GM18505 (cell line): Measurements from ENCODE around the gene ZNF385D.

ENCODE experiments used
- ATAC-seq: cut with Tn5 transposase; IDR thresholded peaks from one replicate; pipeline ENCODE4 v1.9.1; 2021; ENCODE audit not compliant: unreplicated experiment
- POLR2A ChIP-seq: IDR thresholded peaks from 4 replicates; pipeline ENCODE4 v1.6.1; 2011; ENCODE audit warnings: borderline replicate concordance; ENCODE audit not compliant: insufficient read depth, insufficient read length; ENCODE audit errors: extremely low read depth

Gene ZNF385D

GRCh38 chr3:21573291-21573690 is 177.7 kb downstream of the ZNF385D start:
- ATAC-seq: no peak
- no peak for TF ChIP-seq POLR2A

DNA sequence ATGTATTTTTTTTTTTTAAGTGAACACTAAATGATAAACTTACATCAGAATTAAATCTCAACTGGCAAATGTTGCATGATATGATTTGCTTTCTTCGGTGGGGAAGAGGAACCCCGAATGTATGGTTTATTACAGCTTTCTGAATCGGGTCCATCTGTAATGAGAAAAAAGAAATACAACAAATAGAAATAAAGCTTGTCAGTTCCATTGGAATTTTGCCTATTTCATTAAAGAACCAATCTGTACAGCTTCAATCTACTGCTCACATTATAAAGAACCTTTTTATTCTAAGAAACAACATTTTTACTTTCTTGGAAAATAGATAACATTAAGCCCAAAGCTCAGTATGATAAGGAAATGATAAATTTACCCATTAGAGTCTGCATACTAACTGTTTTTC is 186.5 kb downstream of the ZNF385D start:
- ATAC-seq: no peak
- no peak for TF ChIP-seq POLR2A

- no peak for TF ChIP-seq POLR2A
- no peak for ATAC-seq
These were observed 188.8 kb downstream of the ZNF385D start for GRCh38 chr3:21562243-21562642.

DNA sequence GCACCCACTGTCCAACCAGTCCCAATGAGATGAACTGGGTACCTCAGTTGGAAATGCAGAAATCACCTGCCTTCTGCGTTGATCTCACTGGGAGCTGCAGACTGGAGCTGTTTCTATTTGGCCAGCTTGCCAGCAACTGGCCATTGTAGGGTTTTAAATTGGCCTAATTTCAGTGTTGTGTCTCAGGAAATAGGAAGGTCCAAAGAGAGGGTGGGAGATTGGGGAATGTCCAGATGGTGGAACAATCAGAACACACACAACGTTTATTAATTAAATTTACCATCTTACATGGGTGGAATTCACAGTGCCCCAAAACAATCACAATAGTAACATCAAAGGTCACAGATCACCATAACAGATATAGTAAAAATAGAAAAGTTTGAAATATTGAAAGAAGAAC is 189.5 kb downstream of the ZNF385D start:
- TF ChIP-seq POLR2A: no peak
- no peak for ATAC-seq

- no peak for ATAC-seq
- no peak for TF ChIP-seq POLR2A
These were observed 200.0 kb downstream of the ZNF385D start for GRCh38 chr3:21551019-21551418.

DNA sequence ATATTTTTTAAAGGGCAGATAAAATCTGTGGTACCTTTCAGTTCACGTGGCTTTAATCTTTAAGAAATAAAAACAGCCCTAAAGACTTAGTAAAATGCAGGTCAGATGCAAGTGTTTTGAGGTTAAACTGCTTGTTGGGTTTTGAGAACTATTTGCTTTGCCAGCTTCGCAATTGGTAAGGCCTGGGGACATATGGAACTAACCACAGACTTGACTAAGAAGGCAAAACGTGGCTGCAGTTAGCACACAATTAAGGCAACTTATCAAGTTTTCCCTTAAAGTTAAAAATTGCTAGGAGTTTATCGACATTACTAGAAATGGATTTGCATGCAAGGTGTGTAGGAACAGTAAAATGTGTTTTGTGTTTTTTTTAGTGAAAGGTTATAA is 206.9 kb downstream of the ZNF385D start:
- ATAC-seq: no peak

DNA sequence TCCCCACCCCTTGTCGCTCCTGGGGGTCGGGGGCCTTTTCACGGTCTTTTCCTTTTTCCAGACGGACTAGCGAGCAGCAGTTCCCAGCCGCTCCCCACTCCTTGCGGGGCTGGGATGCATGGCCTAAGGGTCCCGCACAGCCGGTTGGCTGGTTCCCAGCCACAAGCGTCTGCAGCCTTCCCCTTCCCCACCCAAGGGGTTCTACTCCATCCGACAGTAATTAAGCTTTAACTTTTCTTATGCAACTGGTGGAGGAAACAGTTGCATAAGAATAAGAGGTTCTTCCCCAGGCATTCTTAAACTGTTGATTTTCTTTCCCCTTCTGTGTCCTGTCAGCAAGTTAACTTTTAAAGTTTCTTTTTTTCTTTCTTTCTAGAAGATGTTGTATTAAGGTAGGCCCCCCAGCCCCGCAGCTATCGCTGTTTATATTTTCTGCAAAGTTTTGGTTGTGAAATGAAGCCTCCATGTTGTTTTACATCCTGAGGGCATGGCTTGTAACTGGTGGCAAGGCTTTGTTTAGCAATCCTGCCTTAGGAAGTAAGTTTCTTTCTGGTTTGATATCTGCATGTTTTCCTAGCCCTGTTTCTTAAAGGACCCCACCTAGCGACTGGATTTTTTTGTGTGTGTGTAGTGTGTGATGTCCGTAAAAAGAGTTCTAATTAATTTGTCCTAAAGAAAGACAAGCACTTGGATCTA is 207.5 kb downstream of the ZNF385D start:
- TF ChIP-seq POLR2A: no peak
- ATAC-seq: no peak

More for the DNA sequence above, 206.9 kb downstream of the ZNF385D start:
- no peak for TF ChIP-seq POLR2A

DNA sequence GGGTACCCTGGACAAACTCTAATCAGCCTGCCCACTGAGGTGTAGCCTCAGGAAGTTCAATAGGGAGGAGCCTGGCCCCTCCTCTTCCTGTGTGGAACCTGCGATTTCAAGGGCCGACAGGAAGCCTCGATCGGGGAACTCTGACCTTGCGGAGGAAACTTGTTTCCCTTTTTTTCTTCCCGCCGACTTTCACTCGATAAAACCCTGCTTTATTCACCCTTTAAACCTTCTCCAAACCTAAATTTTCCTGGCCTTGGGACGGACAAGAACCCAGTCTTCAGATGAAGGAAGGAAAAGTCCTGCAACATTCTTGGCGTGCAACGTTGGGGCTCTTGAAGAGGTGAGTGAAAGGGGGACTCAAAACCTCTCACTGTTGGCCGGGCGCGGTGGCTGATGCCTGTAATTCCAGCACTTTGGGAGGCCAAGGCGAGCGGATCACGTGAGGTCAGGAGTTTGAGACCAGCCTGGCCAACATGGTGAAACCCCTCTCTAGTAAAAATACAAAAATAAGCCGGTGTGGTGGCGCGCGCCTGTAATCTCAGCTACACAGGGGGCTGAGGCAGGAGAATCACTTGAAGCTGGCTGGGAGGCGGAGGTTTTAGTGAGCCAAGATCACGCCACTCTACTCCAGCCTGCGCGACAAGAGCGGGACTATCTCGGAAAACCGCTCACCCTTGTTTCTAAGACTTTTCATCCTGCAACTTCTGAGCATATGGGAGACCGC is 208.2 kb downstream of the ZNF385D start:
- TF ChIP-seq POLR2A: peak; percentile 14
- ATAC-seq: no peak

DNA sequence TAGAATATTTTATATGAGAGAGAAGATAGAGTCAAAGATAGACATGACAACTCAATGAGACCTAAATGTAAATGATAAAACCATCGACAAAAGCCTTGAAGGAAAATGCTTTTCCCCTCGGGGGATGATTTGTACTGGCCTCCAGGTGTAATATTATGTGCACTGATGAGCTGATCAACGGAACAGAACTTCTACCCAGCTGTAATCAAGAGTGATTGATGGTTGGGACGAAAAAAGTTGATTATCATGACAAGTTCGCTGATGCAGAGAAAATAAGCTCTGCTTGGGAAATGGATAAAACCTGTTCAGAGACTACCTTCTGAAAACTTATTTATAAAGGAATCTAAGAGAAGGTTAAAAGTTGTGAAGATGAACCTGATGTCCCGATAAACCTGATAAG is 210.7 kb downstream of the ZNF385D start:
- TF ChIP-seq POLR2A: no peak
- no peak for ATAC-seq

DNA sequence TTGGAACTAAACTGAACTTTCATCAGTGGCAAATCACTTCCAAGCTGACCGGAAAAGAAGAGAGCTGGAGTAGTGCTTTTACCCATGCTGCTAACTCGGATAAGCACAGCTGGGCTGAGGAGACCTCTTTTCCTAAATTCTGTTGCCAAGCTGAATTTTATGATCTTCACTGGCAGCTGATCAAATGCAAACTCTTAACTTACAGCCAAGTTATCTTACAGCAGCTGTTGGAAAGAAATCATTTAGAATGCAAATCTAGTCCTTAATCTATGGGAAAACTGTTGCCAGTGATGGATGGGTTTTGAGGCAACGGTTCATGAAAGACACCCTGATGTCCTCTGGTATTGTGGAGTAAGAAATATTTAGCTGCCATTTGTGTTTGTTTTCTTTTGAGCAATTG is 216.5 kb downstream of the ZNF385D start:
- no peak for TF ChIP-seq POLR2A
- ATAC-seq: no peak

GRCh38 chr3:21533002-21533401 is 218.0 kb downstream of the ZNF385D start:
- TF ChIP-seq POLR2A: no peak
- no peak for ATAC-seq

- ATAC-seq: no peak
- no peak for TF ChIP-seq POLR2A
These were observed 219.1 kb downstream of the ZNF385D start for GRCh38 chr3:21531909-21532308.

GRCh38 chr3:21528291-21528995 is 222.6 kb downstream of the ZNF385D start:
- no peak for ATAC-seq
- no peak for TF ChIP-seq POLR2A

- no peak for TF ChIP-seq POLR2A
- no peak for ATAC-seq
These were observed 224.5 kb downstream of the ZNF385D start for GRCh38 chr3:21526461-21526860.
